SK-N-SH (cell line): ENCODE data around the gene COL10A1. TPM values are rescaled to one million over a fixed set of nuclear protein-coding genes. Genes with fewer than 3 reads are reported as not detected.

Experiments used
- polyA plus RNA-seq, 3 experiments: library from polyadenylated mRNA; depleted of rRNA; stranded (reverse); fragments of >200 nt; gene quantifications; 2 replicates each; pipeline ENCODE4 v1.2.3, GENCODE V29; 2012

COL10A1 gene
- polyA plus RNA-seq, 1 of the 3 experiments (the other 2 are of a cell fraction), result 5.1 TPM

Other genes with a start within 250 kb of the COL10A1 start
- under 0.01 and 0.02 TPM in 2 replicates for gene FRK, start 65.2 kb downstream of the COL10A1 start, polyA plus RNA-seq (2012; rRNA removed)
- gene NT5DC1, start 25.3 kb downstream of the COL10A1 start, polyA plus RNA-seq (2012; rRNA removed), result 20.3 and 21.0 TPM in 2 replicates
- 29.1 and 44.5 TPM in 2 replicates for gene TSPYL4, start 127.9 kb upstream of the COL10A1 start, polyA plus RNA-seq (2012; rRNA removed)
- 27.9 and 31.7 TPM in 2 replicates for gene TSPYL1, start 153.8 kb upstream of the COL10A1 start, polyA plus RNA-seq (2012; rRNA removed)
- gene DSE, start 244.8 kb upstream of the COL10A1 start, polyA plus RNA-seq (2012; rRNA removed), result 12.7 and 17.4 TPM in 2 replicates